CD4-positive, CD25-positive, alpha-beta regulatory T cell (primary cell): ENCODE measurements around the gene HTR3E. TPM values are rescaled to one million over a fixed set of nuclear protein-coding genes. Genes with fewer than 3 reads are reported as not detected.
"Not testable (repeated sequence)": the region's sequence is repeated elsewhere in the genome, so short reads cannot be mapped to it uniquely, and the experiment has no call there.

Experiments
- ATAC-seq, 2 donors: fragments of 150-1000 bp; cut with Tn5 transposase; one replicate each; pipeline ENCODE4 v1.10.0; 2021; ENCODE audit warnings: low read depth in 2 of 2, moderate number of reproducible peaks in 2 of 2, moderate library complexity in 1 of 2
- DNase-seq, 3 donors: peaks; one replicate each; pipeline versions ENCODE4 v3.0.0 to v3.0.0-alpha.2; 2012 to 2022; ENCODE audit warnings: mixed read lengths in 1 of 3
- H3K27ac ChIP-seq: one replicate; pipeline ENCODE4 v1.7.0; 2013; ENCODE audit warnings: mild to moderate bottlenecking, low read length; ENCODE audit not compliant: insufficient read depth, poor library complexity, severe bottlenecking
- H3K27me3 ChIP-seq: one replicate; pipeline ENCODE4 v1.7.0; 2013; ENCODE audit warnings: low read length; ENCODE audit not compliant: control insufficient read depth, insufficient read depth
- H3K36me3 ChIP-seq: one replicate; pipeline ENCODE4 v1.7.0; 2013; ENCODE audit warnings: mild to moderate bottlenecking, low read length, moderate library complexity; ENCODE audit not compliant: control insufficient read depth, insufficient read depth
- H3K4me1 ChIP-seq: 2 replicates; pipeline ENCODE4 v1.7.0; 2013; ENCODE audit warnings: mild to moderate bottlenecking, low read length; ENCODE audit not compliant: insufficient read depth, control insufficient read depth, poor library complexity, severe bottlenecking
- H3K4me3 ChIP-seq: one replicate; pipeline ENCODE4 v1.7.0; 2013; ENCODE audit warnings: low read depth, mild to moderate bottlenecking, low read length, moderate library complexity
- H3K9me3 ChIP-seq, 2 experiments: 1 replicate in 1 of 2; 2 replicates in 1 of 2; pipeline ENCODE4 v1.7.0; 2013; ENCODE audit warnings: low read length in 2 of 2, mild to moderate bottlenecking in 1 of 2, moderate library complexity in 1 of 2; ENCODE audit not compliant: control insufficient read depth in 2 of 2
- H3K27ac Mint-ChIP-seq, 3 donors: one replicate each; pipeline ENCODE4 v1.8.0; 2020 to 2022; ENCODE audit warnings: mild to moderate bottlenecking in 3 of 3, mixed read lengths in 3 of 3, moderate library complexity in 2 of 3
- H3K27me3 Mint-ChIP-seq: one replicate; pipeline ENCODE4 v1.8.0; 2022; ENCODE audit warnings: mild to moderate bottlenecking, mixed read lengths
- H3K36me3 Mint-ChIP-seq: one replicate; pipeline ENCODE4 v1.8.0; 2020; ENCODE audit warnings: mixed read lengths
- H3K4me1 Mint-ChIP-seq, 4 donors: one replicate each; pipeline ENCODE4 v1.8.0; 2020 to 2022; ENCODE audit warnings: mixed read lengths in 4 of 4, mild to moderate bottlenecking in 1 of 4
- H3K4me3 Mint-ChIP-seq, 4 donors: one replicate each; pipeline ENCODE4 v1.8.0; 2020 to 2022; ENCODE audit warnings: mild to moderate bottlenecking in 4 of 4, mixed read lengths in 4 of 4, moderate library complexity in 3 of 4
- H3K9me3 Mint-ChIP-seq, 7 donors: one replicate each; pipeline ENCODE4 v1.8.0; 2020 to 2022; ENCODE audit warnings: mixed read lengths in 7 of 7, mild to moderate bottlenecking in 3 of 7, moderate library complexity in 2 of 7
- polyA plus RNA-seq, 4 donors: library from polyadenylated mRNA; unstranded; fragments of 300-500 nt; fragmentation: Illumina TruSeq; gene quantifications; one replicate each; pipeline ENCODE4 v1.2.3, GENCODE V29; 2021
- total RNA-seq: library from RNA; stranded (reverse); gene quantifications from one replicate; pipeline ENCODE4 v1.2.3, GENCODE V29; 2022

The HTR3E gene
- total and polyA plus RNA-seq, 5 donors from 2014 or later = not detected

- H3K27me3 Mint-ChIP-seq = peaks cover 11% of the 10 kb centered on the region
- no peaks in the 10 kb centered on the region for H3K4me1 Mint-ChIP-seq
- Histone ChIP-seq H3K9me3 (no peaks in the 10 kb centered on the region), H3K36me3 (no peaks in the 10 kb centered on the region), H3K27me3 (peaks cover 2% of the 10 kb centered on the region), H3K4me3 (no peak overlapping the region), H3K4me1 (no peaks in the 10 kb centered on the region), H3K27ac (no peak overlapping the region)
- DNase-seq (no peak), ATAC-seq (no peak)
- peak overlapping the region in 1 of 4 donors; percentile 85 for H3K4me3 Mint-ChIP-seq
- peaks cover 0 to 7% (median 2%) of the 10 kb centered on the region in 7 donors for H3K9me3 Mint-ChIP-seq
- no peak overlapping the region for H3K27ac Mint-ChIP-seq
- no peaks in the 10 kb centered on the region for H3K36me3 Mint-ChIP-seq
These were observed 28.5 kb upstream of the HTR3E start for GRCh38 chr3:184068344-184068743.

- not testable (repeated sequence) for H3K9me3 ChIP-seq, H3K27me3 ChIP-seq, H3K36me3 ChIP-seq, H3K4me3 Mint-ChIP-seq, H3K27ac ChIP-seq, H3K4me1 Mint-ChIP-seq, H3K36me3 Mint-ChIP-seq, H3K9me3 Mint-ChIP-seq, H3K4me1 ChIP-seq, H3K27ac Mint-ChIP-seq, DNase-seq, ATAC-seq, H3K4me3 ChIP-seq
- peaks cover 16% of the 10 kb centered on the region for H3K27me3 Mint-ChIP-seq
These were observed 25.7 kb upstream of the HTR3E start for GRCh38 chr3:184071142-184071541.

GRCh38 chr3:184073621-184074020, 23.2 kb upstream of the HTR3E start:
- Histone ChIP-seq H3K4me1 (no peaks in the 10 kb centered on the region), H3K27me3 (peaks cover 2% of the 10 kb centered on the region), H3K27ac (no peak overlapping the region), H3K36me3 (no peaks in the 10 kb centered on the region), H3K9me3 (no peaks in the 10 kb centered on the region), H3K4me3 (no peak overlapping the region)
- Mint-ChIP-seq H3K9me3 (peaks cover 0 to 7% (median 2%) of the 10 kb centered on the region in 7 donors), H3K4me1 (no peaks in the 10 kb centered on the region), H3K36me3 (no peaks in the 10 kb centered on the region), H3K27ac (no peak overlapping the region), H3K4me3 (no peak overlapping the region), H3K27me3 (peaks cover 24% of the 10 kb centered on the region)
- DNase-seq = no peak
- no peak for ATAC-seq

- H3K36me3 Mint-ChIP-seq = no peaks in the 10 kb centered on the region
- no peak overlapping the region for H3K27ac ChIP-seq
- H3K4me1 Mint-ChIP-seq = no peaks in the 10 kb centered on the region
- ATAC-seq = no peak
- H3K27me3 Mint-ChIP-seq = peaks cover 19% of the 10 kb centered on the region
- H3K4me1 ChIP-seq = no peaks in the 10 kb centered on the region
- no peak for DNase-seq
- H3K27me3 ChIP-seq = no peaks in the 10 kb centered on the region
- no peaks in the 10 kb centered on the region for H3K36me3 ChIP-seq
- H3K4me3 ChIP-seq = no peak overlapping the region
- H3K4me3 Mint-ChIP-seq = no peak overlapping the region
- H3K27ac Mint-ChIP-seq = no peak overlapping the region
- H3K9me3 Mint-ChIP-seq = peaks cover 0 to 4% (median 1%) of the 10 kb centered on the region in 7 donors
- no peaks in the 10 kb centered on the region for H3K9me3 ChIP-seq
These were observed 21.0 kb upstream of the HTR3E start for GRCh38 chr3:184075901-184076300.

GRCh38 chr3:184077881-184078280, 19.0 kb upstream of the HTR3E start:
- Mint-ChIP-seq H3K4me1 (no peaks in the 10 kb centered on the region), H3K9me3 (peaks cover 0 to 1% (median 0%) of the 10 kb centered on the region in 7 donors), H3K27ac (no peak overlapping the region), H3K36me3 (no peaks in the 10 kb centered on the region), H3K27me3 (peaks cover 19% of the 10 kb centered on the region), H3K4me3 (no peak overlapping the region)
- no peak for DNase-seq
- Histone ChIP-seq H3K9me3 (no peaks in the 10 kb centered on the region), H3K27ac (no peak overlapping the region), H3K36me3 (no peaks in the 10 kb centered on the region), H3K4me3 (no peak overlapping the region), H3K27me3 (no peaks in the 10 kb centered on the region), H3K4me1 (no peaks in the 10 kb centered on the region)
- no peak for ATAC-seq

GRCh38 chr3:184078851-184079250, 18.0 kb upstream of the HTR3E start:
- H3K27ac Mint-ChIP-seq = no peak overlapping the region
- no peaks in the 10 kb centered on the region for H3K36me3 ChIP-seq
- peaks cover 0 to under 1% of the 10 kb centered on the region in 2 experiments for H3K9me3 ChIP-seq
- no peaks in the 10 kb centered on the region for H3K4me1 Mint-ChIP-seq
- no peaks in the 10 kb centered on the region for H3K27me3 ChIP-seq
- no peak for ATAC-seq
- H3K27ac ChIP-seq = no peak overlapping the region
- DNase-seq = no peak
- H3K9me3 Mint-ChIP-seq = peaks cover 0 to 4% (median 0%) of the 10 kb centered on the region in 7 donors
- no peaks in the 10 kb centered on the region for H3K4me1 ChIP-seq
- peaks cover 18% of the 10 kb centered on the region for H3K27me3 Mint-ChIP-seq
- no peak overlapping the region for H3K4me3 ChIP-seq
- no peak overlapping the region for H3K4me3 Mint-ChIP-seq
- H3K36me3 Mint-ChIP-seq = no peaks in the 10 kb centered on the region

GRCh38 chr3:184081116-184081830, 15.6 kb upstream of the HTR3E start:
- Mint-ChIP-seq H3K27ac (no peak overlapping the region), H3K4me1 (peaks cover 7 to 11% (median 9%) of the 10 kb centered on the region in 4 donors), H3K9me3 (peaks cover 2 to 11% (median 8%) of the 10 kb centered on the region in 7 donors), H3K27me3 (peaks cover 14% of the 10 kb centered on the region), H3K4me3 (no peak overlapping the region), H3K36me3 (peaks cover 6% of the 10 kb centered on the region)
- no peak overlapping the region for H3K27ac ChIP-seq
- H3K36me3 ChIP-seq = no peaks in the 10 kb centered on the region
- no peaks in the 10 kb centered on the region for H3K27me3 ChIP-seq
- no peak for ATAC-seq
- DNase-seq = no peak
- no peaks in the 10 kb centered on the region for H3K4me1 ChIP-seq
- peaks cover 0 to 15% of the 10 kb centered on the region in 2 experiments for H3K9me3 ChIP-seq
- no peak overlapping the region for H3K4me3 ChIP-seq

- H3K9me3 Mint-ChIP-seq = peaks cover 2 to 11% (median 10%) of the 10 kb centered on the region in 7 donors
- no peak overlapping the region for H3K27ac Mint-ChIP-seq
- H3K4me3 ChIP-seq = no peak overlapping the region
- H3K27me3 Mint-ChIP-seq = peaks cover 13% of the 10 kb centered on the region
- no peak overlapping the region for H3K27ac ChIP-seq
- peaks cover 6% of the 10 kb centered on the region for H3K36me3 Mint-ChIP-seq
- peaks cover 7 to 11% (median 9%) of the 10 kb centered on the region in 4 donors for H3K4me1 Mint-ChIP-seq
- no peak overlapping the region for H3K4me3 Mint-ChIP-seq
- H3K4me1 ChIP-seq = no peaks in the 10 kb centered on the region
- peaks cover 0 to 15% of the 10 kb centered on the region in 2 experiments for H3K9me3 ChIP-seq
- DNase-seq (no peak), ATAC-seq (no peak)
- H3K36me3 ChIP-seq = no peaks in the 10 kb centered on the region
- no peaks in the 10 kb centered on the region for H3K27me3 ChIP-seq
These were observed 14.8 kb upstream of the HTR3E start for GRCh38 chr3:184082034-184082433.
